ENCODE data around the gene FGF11.

FGF11 gene

DNA sequence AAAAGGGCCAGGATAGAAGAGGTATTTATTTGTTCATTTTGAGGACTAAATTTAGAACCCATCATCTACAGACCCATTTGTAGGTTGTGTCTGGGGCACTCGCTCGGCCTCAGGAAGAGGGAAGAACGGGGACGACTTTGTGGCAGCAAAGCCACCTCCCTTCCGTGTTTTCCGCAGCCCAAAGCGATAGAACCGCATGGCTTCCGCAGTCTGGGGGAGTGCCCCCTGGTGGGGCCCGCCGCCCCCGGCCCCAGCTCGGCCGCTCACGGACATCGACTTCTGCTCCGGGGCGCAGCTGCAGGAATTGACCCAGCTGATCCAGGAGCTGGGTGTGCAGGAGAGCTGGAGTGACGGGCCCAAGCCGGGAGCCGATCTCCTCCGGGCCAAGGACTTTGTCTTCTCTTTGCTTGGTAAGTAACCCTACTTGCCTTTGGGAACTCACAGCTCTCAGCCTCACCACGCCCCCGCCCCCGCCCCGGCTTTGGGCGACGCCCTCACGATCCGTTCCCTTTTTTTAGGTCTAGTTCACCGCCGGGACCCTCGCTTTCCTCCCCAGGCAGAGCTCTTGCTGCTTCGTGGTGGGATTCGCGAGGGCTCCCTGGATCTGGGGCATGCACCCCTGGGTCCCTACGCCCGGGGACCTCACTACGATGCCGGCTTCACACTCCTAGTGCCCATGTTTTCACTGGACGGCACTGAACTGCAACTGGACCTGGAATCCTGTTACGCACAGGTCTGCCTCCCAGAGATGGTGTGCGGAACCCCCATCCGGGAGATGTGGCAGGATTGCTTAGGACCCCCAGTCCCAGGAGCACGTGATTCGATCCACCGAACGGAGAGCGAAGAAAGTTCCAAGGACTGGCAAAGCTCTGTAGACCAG is 3.4 kb upstream of the FGF11 start:
- DNase-seq = no peak

DNA sequence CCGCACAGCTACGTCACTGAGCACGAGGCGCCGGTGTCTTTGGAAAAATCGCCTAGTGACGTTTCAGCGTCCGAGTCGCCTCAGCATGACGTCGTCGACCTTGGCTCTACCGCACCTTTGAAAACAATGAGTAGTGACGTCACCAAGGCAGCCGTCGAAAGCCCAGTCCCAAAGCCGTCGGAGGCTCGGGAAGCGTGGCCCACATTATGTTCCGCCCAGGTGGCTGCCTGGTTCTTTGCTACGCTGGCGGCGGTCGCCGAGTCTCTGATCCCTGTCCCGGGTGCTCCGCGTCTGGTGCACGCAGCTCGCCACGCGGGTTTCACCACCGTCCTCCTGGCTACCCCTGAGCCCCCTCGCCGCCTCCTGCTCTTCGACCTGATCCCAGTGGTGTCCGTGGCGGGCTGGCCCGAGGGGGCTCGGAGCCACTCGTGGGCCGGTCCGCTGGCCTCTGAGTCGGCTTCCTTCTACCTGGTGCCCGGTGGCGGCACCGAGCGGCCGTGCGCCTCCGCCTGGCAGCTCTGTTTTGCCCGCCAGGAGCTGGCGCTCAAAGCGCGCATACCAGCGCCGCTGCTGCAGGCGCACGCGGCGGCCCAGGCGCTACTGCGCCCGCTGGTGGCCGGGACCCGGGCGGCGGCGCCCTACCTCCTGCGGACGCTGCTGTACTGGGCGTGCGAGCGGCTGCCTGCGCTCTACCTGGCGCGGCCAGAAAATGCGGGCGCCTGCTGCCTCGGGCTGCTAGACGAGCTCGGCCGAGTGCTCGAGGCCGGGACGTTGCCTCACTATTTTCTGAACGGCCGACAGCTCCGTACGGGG is 2.5 kb upstream of the FGF11 start:
- DNase-seq = no peak

DNA sequence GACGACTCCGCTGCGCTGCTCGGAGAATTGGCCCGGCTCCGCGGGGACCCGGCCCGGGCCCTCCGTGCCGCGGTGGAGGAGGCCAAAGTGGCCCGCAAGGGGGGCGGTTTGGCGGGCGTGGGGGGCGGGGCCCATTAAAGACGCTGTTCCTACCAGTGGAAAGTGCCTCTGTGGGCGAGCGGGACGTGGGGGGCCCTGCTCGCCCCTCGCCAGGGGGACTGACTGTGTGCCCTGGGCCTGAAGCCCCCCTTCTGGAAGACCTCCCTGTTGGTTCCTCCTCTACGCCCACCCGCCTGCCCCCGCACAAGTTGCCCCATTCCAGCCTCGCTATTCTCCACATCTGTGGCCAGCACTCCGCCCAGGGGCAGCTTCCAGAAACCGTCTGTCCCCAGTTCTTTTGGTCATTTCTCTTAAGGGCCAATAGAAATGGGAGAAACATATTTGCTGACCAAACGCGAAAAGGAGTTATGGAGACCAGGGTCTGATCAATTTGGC is 1.9 kb upstream of the FGF11 start:
- DNase-seq = no peak

DNA sequence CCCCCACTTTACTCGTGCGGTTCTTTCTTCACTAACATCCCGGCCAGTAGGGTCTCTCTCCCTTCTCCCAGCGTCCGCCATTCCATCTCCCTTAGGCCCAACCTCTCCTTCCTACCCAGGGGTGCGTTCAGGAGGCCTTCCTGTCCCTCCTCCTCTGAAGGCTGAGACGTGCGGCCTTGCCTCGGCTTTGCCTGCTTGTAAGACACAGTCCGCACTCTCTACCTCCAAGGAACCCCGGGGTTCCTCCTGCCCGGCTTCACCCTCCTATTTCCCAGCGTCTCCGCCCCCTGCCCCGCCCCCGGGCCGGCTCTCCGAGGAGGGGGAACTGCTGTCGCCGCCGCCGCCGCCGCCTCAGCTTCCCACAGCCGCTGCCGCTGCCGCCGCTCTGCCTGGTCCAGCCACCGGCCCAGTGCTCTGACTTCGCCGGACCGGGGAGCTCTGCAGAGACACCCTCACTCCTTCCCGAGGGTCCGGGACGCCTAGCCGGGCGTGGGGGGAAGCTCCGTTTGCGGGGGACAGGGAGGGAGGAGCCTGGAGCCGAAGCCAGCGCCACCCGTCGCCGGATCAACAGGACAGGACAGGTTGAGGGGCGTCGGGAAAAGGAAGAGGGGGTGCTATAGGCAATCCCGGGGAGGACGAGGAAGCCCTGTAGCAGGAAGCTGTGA is 1.2 kb upstream of the FGF11 start:
- DNase-seq = no peak

DNA sequence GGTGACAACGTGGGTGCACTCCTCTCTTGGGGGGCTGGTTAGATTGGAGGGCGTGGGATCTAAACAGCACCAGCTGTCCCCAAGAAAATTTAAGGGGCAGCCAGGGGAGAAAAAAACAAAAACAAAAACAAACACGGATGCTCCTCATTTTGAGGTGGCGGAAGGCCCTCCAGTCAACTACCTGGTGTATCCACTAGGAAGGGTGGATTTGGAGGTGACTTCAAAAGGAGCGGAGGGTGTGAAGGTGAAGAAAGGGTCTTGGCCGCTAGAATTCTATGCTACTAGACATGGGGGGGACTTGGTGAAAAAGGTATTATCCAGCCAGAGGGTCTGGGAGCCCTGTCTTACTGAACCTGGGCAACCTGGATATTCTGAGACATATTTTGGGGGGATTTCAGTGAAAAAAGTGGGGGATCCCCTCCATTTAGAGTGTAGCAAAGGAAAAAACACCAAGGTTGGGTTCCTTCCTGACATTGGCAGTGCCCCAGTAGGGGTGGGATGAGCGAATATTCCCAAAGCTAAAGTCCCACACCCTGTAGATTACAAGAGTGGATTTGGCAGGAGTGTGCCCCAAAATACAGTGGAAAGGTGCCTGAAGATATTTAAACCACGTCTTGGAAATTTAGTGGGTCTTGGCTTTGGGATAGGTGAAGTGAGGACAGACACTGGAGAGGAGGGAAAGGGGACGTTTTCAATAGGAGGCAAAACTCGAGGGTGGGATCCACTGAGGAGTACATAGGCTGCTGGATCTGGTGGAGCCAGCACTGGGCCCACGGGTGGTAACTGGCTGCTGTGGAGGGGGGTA is 454 bp upstream of the FGF11 start:
- no peak for DNase-seq

DNA sequence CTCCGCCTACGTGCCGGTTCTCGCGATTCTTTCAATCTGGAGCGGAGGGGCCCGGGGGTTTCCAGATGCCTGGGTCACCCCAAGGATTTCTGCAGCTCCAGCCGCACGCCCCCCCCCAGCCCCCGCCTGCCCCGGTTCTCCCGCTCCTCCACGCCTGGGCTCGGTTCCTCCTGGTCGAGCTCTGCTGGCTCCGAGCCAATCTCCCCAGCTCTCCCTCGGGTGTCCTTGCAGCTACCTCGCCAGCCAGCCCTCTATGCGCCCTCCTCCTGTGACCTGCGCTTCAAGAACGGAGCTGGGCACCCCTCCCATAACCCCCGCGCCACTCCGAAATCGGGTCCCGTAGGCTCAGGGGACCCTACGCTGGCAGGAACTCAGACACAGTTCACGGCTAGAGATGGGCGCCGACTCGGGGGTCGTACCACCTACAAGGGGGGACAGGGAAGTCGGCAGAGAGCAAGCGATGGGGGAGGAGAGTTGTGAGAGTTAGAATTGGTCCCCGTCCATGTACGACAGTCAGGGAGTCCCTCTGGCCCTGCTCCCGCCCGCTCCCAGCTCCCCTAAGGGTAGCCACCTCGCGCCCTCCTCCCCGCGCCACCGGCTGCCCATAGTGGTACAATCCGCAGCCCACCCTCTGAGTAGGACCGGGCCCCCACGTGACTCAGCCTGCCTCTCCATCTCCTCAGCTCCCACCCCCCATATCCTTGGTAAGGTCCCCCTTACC is 961 bp downstream of the FGF11 start:
- DNase-seq = no peak

DNA sequence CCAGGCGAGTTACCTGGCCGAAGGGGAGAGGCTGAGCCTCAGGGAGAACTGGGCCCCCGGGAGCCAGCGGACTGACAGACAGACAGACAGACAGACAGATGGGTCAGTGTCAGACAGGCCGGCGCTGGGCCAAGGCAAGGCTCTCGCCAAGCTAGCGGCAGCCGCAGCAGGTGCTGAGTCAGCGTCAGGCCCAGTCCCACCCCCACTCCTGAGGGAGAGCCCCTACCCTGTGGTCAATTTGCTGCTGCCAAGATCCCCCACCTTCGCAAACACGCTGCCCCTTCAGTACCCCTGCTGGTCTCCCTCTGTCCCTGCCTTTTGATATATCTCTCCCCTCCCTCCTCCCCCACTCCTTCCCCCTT is 1.5 kb downstream of the FGF11 start:
- no peak for DNase-seq

DNA sequence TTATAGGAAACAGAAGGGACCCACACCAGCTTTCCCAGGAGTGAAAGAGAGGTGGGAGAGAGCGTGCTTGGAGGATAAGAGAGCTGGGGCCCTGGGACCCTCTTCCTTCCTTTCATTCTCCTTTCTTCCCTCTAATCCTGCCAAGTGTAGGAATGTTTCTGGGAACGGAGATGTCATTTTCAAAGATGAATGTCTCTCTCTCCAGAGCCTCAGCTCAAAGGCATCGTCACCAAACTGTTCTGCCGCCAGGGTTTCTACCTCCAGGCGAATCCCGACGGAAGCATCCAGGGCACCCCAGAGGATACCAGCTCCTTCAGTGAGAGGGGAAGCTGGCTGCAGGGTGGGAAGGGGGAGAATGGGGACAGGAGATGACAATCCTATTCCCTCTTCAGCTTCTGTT is 2.0 kb downstream of the FGF11 start:
- no peak for DNase-seq

DNA sequence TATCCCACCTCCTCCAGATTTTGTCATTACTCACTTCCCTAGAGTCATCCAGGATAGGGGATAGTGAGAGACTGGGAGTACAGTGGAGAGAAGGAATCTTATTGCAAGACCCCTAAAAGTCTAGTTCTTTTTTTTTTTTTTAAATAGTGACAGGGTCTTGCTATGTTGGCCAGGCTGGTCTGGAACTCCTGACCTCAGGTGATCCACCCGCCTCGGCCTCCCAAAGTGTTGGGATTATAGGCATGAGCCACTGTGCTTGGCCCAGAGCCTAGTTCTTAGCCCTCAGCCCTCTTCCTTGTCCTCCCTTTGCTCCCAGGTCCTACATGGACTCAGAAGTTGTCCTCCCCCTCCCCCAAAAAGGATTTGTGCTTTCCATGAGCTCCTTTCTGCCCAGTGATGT is 2.8 kb downstream of the FGF11 start:
- no peak for DNase-seq

DNA sequence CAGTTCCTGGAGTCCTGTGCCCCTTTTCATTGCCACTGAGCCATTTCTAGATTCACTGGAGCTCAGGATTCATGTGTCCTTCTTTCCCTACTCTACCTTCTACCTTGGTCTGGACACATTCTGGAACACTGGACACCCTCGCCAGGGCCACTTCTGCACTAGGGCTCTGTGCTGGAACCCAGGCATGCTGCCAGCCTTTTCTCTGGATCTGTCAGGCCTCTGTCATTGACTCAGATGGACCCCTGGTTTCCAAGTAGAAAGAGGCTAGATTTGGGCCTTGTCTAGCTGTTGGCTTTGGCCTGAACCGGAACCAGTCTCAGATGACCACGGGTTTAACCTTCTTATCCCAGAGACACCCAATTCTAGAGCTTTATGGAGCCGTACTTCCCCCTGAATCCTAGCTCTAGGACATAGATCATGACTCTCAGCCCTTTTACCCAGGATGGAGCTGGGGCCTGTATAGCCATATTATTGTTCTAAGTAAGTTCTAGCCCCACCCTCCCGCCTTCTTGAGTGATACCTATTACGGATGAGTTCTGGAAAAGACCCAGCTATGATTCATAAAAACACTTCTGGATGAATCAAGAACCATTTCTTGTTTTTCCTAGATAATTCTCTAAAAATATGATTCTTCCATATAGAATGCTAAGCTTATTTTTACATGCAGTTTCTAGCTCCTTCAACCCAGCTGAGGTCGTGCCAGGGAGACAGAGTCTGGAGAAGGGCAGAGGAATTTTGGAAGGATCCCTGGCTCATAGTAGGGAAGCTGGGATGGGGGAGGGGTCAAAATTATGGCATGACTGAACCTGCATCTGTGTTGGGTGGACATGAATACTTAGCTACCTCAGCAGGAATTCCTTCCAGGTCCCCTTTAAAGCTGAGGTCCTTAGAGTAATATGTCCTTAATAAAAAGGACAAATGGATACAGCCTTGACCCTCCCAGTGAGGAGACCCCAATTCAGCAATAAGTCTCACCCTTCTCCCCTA is 4.5 kb downstream of the FGF11 start:
- no peak for DNase-seq

DNA sequence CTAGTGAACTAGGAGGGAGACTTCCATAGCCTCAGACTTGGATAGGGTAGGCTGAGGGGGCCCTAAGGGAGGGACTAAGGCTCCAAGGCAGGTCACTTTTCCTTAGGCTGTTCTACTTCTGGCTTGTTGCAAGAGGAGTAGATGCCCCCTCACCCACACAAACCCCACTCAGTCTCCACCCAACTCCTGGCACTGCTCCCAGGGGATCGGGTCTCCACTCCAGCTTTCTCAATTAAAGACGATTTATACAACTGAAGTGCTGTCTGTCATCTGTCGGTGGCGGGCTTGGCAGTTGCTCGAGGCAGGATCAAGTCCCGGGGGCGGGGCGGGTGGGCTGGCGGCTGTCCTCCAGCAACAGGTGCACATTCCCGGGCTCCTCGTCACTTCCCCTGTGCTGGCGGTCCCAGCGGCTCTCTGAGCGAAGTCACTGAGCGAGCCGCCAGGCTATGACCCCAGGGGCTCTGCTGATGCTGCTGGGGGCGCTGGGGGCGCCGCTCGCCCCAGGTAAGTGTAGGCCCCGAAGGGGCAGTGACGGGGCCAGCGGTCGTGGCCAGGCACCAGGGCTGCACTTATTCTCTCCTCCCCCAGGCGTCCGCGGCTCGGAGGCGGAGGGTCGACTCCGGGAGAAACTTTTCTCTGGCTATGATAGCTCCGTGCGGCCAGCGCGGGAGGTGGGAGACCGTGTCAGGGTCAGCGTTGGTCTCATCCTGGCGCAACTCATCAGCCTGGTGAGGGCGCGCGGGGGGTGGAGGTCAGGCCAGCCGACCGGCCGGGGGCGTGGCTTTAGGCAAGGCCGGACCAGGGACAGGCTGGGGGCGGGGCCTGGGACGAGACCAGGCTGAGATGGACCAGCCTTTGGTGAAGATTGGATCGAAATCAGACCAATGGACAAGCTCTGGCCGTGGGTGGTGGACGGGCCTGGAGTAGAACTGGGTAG is 5.6 kb downstream of the FGF11 start, which contains the start of gene CHRNB1:
Gene CHRNB1, plus strand, starts transcription at position 380 of the 937 bp plus-strand sequence. Its CDS starts 67 bp downstream, at position 447.
- no peak for DNase-seq

DNA sequence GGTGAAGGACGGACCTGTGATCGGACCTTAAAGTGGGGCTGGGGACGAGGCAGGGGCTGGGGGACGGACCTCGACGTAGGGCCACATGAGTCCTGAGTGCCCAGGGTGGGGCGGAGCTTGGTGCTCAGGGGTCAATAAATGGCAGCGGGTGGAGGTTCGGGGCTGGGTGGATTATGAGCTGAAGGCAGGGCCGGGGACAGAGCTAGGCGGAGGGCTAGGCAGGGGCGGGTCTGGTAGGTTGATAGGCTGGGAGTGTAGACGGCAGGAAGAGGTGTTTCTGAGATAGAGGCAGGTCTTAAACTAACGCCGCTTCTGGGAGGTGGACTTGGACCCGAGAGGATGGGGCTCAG is 6.3 kb downstream of the FGF11 start:
- no peak for DNase-seq

DNA sequence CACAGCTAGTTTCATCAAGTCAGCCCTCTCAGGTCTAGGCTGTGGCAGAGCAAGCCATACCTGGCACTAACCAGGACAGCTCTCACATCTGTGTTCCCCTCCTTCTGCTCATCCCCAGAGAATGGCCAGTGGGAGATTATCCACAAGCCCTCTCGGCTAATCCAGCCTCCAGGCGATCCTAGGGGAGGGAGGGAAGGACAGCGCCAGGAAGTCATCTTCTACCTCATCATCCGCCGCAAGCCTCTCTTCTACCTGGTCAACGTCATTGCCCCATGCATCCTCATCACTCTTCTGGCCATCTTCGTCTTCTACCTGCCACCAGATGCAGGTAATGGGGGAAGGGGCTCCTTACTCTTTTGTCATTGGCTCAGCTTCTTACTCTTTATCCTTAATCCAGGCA is 9.1 kb downstream of the FGF11 start:
- DNase-seq = no peak

DNA sequence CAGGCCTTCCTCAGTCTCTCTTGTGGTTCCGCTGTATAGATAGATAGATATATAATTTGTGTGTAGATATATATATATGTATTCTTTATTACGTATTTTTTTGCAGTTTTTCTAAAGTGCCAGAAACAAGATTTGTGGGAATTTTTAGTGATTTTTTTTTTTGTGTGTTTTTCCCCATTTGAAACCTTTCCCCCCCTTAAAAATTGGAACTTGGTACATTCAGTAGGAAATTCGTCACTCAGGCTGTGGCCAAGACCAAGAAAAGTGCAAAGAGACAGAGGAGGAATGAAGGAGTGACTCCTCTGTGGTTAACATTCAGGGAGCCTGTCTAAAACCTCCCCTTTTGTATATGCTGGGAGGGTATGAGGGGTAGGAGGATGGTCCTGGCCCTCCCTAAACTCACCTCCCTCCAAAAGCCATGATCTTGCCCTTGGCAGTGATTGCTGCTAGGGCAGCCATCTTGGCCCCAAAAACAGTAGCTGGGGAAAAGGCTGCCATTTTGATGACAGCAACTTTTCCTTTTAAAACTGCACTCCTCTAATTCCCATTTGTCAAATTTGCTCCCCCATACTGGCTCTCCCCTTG is 20.7 kb downstream of the FGF11 start:
- DNase-seq = no peak

DNA sequence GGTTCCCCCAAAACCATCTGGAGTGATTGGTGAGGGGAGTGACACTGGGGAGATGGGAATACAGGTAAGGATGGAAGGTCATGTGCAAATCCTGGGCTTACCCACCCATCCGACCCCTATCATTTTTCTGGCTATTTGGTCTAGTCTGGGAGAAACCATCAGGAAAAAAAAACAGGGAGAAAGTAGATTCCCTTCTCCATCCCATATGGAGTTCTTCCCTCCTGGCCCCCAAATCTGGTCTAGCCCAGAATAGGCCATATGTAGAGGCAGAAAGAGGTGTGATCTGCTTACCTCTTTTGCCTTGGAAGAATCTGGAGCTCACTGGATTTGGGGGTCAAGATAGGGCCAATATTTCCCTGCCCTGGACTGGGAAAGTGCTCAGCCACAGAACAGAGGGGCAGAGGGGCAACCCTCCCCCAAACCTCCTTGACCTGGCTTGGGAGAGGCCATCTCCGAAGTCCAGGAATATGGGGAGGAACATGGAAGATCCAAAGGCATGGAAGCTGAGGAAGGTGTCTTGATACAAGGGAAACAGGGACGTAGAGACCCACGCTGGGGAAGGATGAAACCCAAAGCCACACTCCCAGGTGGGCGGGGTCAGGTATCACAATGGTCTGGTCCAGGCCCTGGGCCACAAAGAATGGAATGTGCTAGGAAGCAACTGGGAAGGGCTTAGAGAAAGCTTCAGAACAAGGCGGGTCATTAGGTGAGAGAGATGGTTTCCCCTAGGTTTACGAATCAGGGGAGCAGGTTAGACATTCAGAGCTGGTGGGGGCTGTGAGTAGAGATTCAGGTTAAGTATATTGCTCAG is 21.7 kb downstream of the FGF11 start:
- no peak for DNase-seq

DNA sequence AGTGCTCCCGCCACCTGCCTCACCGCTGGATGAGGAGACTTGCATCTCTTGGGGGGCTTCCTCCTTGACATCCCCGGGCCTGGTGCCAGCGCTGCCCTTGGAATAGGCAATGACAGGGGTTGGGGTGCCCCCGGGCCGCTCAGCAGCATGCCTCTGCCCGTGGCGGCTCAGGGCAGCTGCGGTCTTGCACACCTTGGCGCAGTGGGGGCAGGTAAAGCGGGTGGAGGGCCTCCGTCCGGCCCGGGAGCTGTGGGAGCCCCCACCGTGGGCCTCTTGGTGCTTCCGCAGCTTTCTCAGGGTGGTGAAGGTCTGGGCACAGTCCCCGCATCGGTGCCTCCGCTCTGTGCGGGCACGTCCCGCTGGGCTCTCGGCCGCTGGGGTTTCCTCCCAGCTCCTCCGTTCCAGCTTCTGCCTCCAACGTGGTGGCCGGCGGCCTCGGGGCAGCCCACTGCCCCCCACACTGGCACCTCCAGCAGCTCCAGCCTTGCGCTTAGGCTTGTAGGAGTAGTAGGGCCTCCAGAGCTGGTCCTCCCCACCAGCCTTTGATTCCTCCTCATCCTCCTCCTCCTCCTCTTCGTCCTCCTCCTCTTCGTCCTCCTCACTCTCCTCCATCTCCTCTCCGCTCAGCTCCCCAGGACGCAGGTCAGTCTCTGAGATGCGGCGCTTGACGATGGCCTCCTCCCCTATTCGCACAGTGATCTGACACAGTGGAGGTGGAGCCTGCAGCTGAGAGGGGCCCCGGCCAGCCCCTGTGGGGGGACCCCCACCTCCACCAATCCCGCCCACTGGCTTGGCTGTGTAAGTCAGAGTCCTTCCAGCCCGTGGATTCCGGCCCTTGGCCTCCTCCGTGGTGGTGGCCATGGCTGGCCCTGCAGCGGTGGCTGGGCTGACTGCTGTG is 23.4 kb downstream of the FGF11 start:
- no peak for DNase-seq

DNA sequence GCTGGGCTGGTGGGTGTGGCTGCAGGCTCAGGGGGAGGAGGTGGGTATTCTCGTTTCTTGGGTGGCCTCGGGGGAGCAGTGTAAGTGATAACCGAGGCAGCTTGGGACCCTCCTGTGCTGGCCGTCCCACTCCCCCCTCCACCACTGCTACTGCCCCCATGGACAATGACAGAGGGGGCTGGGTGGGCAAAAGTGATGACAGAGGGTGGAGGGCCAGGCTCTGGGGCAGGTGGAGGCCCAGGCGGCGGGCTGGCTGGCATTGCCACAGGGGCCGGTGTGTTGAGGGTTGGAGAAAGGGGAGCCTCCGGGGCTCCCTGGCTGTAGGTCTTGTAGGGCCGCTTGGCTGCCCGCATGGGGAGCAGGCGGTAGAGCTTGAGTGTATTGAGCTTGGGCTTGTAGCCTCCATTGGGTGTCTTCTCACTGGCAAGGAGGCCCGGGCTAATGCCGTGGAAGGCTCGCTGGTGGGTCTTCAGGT is 24.1 kb downstream of the FGF11 start:
- no peak for DNase-seq

All from NK-92 treated with Interleukin-12 subunit alpha and Interleukin-12 subunit beta, amount 100 ng/mL, for 24 hours (cell line).